ENCODE measurements around the gene TMPRSS3. TPM values are rescaled to one million over a fixed set of nuclear protein-coding genes. Genes with fewer than 3 reads are reported as not detected.

The TMPRSS3 gene
- total RNA-seq, 2 experiments from 2014 or later: 123 to 134 TPM

DNA sequence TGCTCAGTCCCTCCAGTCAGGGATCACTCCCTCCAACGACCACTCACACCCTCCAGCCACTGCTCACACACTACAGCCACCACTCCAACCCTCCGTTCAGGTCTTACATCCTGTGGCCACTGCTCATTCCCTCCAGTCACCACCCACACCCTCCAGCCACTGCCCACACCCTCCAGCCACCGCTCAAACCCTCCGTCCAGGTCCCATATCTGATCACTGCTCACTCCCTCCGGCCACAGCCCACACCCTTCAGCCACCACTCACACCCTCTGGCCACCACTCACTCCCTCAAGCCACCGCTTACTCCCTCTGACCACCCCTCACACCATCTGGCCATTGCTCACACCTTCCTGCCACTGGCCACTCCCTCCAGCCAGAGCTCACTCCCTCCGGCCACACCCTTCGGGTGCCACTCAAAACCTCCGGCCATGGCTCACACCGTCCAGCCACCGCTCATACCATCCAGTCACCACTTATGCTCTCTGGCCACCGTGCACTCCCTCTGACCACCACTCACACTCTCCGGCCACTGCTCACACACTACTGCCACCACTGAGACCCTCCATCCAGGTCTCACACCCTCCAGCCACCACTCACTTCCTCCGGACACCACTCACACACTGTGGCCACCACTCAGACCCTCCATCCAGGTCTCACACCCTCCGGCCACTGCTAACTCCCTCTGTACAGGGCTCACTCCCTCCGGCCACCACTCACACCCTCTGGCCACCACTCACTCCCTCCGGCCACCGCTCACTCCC, 24.8 kb downstream of the TMPRSS3 start:
- no peak for ATAC-seq
- TF ChIP-seq, protein P1, sequence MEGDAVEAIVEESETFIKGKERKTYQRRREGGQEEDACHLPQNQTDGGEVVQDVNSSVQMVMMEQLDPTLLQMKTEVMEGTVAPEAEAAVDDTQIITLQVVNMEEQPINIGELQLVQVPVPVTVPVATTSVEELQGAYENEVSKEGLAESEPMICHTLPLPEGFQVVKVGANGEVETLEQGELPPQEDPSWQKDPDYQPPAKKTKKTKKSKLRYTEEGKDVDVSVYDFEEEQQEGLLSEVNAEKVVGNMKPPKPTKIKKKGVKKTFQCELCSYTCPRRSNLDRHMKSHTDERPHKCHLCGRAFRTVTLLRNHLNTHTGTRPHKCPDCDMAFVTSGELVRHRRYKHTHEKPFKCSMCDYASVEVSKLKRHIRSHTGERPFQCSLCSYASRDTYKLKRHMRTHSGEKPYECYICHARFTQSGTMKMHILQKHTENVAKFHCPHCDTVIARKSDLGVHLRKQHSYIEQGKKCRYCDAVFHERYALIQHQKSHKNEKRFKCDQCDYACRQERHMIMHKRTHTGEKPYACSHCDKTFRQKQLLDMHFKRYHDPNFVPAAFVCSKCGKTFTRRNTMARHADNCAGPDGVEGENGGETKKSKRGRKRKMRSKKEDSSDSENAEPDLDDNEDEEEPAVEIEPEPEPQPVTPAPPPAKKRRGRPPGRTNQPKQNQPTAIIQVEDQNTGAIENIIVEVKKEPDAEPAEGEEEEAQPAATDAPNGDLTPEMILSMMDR (IDR thresholded peaks at IDR 0.05): no peak
- CTCF ChIA-PET: no interaction called here
- no peak for DNase-seq
- no peaks in the 10 kb centered on the region for H3K27me3 Mint-ChIP-seq
- POLR2A ChIA-PET: interaction anchor here (1.0 kb wide), 1 partner anchor 52 kb away, joined by 3 read pairs; no protein-coding TSS in a partner anchor
- intact Hi-C loops (cut with micrococcal nuclease): no loop called here
- H3K27ac Mint-ChIP-seq: peak overlapping the region; percentile 41
- peaks cover 52% of the 10 kb centered on the region for H3K4me1 Mint-ChIP-seq (ENCODE audit: low read depth)
- H3K4me3 Mint-ChIP-seq: no peak overlapping the region
- no peaks in the 10 kb centered on the region for H3K9me3 Mint-ChIP-seq
- peaks cover 46% of the 10 kb centered on the region for H3K36me3 Mint-ChIP-seq (ENCODE audit: low read depth)

DNA sequence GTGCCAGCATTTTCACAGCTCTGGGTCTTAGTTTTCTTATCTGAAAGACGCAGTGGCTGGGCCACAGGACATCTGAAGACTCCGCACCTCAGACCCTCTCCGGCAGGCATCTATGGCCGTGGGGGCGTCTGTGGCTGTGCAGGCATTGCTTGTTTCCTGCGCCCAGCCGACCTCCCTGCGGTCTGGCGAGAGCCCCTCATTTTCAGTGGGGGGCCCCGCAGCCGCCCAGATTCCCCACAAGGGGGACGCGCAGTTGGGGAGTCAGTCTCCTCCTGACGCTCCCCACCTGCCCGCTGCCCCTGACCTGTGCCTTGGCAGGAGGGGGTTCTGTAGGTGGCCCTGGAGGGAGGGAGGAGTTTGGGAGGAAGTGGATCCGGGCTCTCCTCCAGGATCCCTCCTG, 26.0 kb downstream of the TMPRSS3 start:
- no peak overlapping the region for H3K4me3 Mint-ChIP-seq
- TF ChIP-seq, protein P1 (IDR thresholded peaks at IDR 0.05): peak; percentile 31
- DNase-seq (no peak), ATAC-seq (no peak)
- intact Hi-C loops (cut with micrococcal nuclease): no loop called here
- H3K36me3 Mint-ChIP-seq (ENCODE audit: low read depth): peaks cover 41% of the 10 kb centered on the region
- H3K27me3 Mint-ChIP-seq: no peaks in the 10 kb centered on the region
- H3K9me3 Mint-ChIP-seq: no peaks in the 10 kb centered on the region
- POLR2A ChIA-PET: no interaction called here
- CTCF ChIA-PET: no interaction called here
- H3K27ac Mint-ChIP-seq: no peak overlapping the region
- H3K4me1 Mint-ChIP-seq (ENCODE audit: low read depth): peaks cover 43% of the 10 kb centered on the region

DNA sequence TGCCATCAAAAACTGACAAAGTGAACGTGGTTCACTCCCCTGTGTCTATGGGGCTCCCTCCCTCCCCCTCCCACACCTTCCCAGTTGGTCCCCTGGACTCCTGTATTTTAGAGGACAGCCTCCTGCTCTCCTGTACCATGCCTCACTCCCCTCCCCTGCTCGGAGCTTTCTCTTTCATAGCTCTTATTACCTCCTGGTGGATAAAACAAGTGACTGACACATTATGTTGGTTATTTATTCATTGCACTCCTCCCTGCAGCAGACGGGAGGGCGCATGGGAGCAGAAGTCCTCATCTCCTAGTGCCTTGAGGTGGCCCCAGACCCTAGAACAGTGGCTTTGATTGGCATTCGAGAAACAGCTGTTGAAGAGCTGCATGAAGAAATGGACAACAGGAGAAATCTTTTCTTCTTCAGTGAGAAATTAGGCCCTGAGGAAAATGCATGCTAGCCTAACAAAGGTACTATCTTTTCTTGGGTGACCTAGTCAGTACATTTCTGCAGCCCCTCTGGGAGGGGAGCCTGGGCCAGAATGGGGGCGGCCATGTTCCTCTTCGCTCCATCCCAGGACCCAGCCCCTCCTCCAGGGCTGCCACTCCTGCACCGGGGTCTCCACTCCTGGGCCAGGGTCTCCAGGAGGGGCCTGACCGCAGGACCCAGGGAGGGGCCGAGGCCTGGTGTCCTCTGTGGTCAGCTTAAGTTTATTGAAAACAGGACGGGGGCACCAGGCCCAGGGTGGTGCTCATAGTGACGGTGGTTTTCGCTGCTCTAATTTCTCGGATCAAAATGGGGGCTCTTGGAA, 28.3 kb downstream of the TMPRSS3 start:
- POLR2A ChIA-PET: interaction anchor here (0.6 to 3.3 kb wide), 11 partner anchors 8 to 69 kb away, joined by 3 to 12 read pairs (median 4); partner anchors contain the start of gene UBASH3A
- TF ChIP-seq, protein P1 (IDR thresholded peaks at IDR 0.05): no peak
- intact Hi-C loops (cut with micrococcal nuclease): no loop called here
- no peak overlapping the region for H3K4me3 Mint-ChIP-seq
- peak overlapping the region; percentile 66 for H3K27ac Mint-ChIP-seq
- peaks cover 21% of the 10 kb centered on the region for H3K36me3 Mint-ChIP-seq (ENCODE audit: low read depth)
- DNase-seq (no peak), ATAC-seq (peak; percentile 6)
- no peaks in the 10 kb centered on the region for H3K27me3 Mint-ChIP-seq
- H3K9me3 Mint-ChIP-seq: no peaks in the 10 kb centered on the region
- CTCF ChIA-PET: interaction anchor here (0.9 to 2.7 kb wide), 9 partner anchors 13 to 222 kb away, joined by 3 to 15 read pairs (median 3); no protein-coding TSS in a partner anchor
- H3K4me1 Mint-ChIP-seq (ENCODE audit: low read depth): peaks cover 29% of the 10 kb centered on the region

DNA sequence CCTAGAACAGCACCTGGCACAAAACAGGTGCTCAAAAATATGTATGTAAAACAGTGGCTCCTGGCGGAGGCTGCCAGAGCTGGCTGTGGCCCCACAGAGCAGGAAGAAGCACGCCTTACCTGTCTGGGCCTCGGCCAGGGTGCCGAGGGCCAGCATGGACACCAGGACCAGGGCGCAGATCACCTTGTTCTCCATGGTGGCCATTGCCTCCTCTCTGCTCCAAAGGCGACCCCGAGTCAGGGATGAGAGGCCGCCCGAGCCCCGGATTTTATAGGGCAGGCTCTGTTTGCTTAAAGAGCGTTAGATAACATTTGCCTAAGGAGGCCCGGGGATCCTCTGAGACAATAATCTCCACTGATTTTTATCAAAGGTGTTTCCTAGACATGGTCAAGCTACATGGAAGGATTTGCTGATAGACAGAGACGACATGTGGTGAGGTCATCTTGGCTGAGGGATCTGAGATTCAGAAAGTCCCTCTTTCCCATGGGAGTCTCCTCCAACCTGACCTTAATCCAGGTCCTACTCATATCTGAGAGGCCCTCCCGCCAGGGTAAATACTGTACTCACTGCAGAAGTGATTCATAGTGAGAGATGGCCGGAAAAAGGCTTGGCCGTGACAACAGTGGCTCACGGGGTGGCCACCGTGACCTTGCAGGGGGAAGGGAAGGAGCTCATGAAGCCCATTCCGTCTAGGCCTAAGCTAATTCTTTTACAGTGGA, 29.4 kb downstream of the TMPRSS3 start, which contains the start of gene TFF1:
TFF1 (minus strand) TSS at position 244 of the 719 bp plus-strand sequence; CDS start at position 204, 40 bp downstream.
- peaks cover 24% of the 10 kb centered on the region for H3K4me1 Mint-ChIP-seq (ENCODE audit: low read depth)
- TF ChIP-seq, protein P1 (IDR thresholded peaks at IDR 0.05): no peak
- DNase-seq (no peak), ATAC-seq (no peak)
- ChIA-PET POLR2A (interaction anchor here (0.6 to 3.3 kb wide), 7 partner anchors 9 to 70 kb away, joined by 3 to 12 read pairs (median 5); partner anchors contain the start of gene UBASH3A), CTCF (interaction anchor here (1.1 to 2.7 kb wide), 6 partner anchors 14 to 83 kb away, joined by 3 to 15 read pairs (median 4); no protein-coding TSS in a partner anchor)
- peak within 1 kb of the TSS; percentile 32 for H3K27ac Mint-ChIP-seq
- peaks cover 11% of the 10 kb centered on the region for H3K36me3 Mint-ChIP-seq (ENCODE audit: low read depth)
- H3K27me3 Mint-ChIP-seq: no peaks in the 10 kb centered on the region
- intact Hi-C loops (cut with micrococcal nuclease): no loop called here
- H3K9me3 Mint-ChIP-seq: no peaks in the 10 kb centered on the region
- no peak within 1 kb of the TSS for H3K4me3 Mint-ChIP-seq
